Activated T-helper 17 cell treated with anti-CD3 and anti-CD28 coated beads, Interleukin-2, amount 50 U/mL, for 72 hours (primary cell): ENCODE results near the gene MBOAT2. TPM values are rescaled to one million over a fixed set of nuclear protein-coding genes. Genes with fewer than 3 reads are reported as not detected.
A peak's percentile ranks its signal among the peaks of the same experiment; 100 is the strongest.

Experiments used
- ATAC-seq: fragments of 150-1000 bp; cut with Tn5 transposase; replicated peaks from 2 replicates; pipeline ENCODE4 v1.10.0; 2021; ENCODE audit warnings: mild to moderate bottlenecking, moderate library complexity
- H3K27ac Mint-ChIP-seq: one replicate; pipeline ENCODE4 v1.8.0; 2022; ENCODE audit warnings: mixed read lengths
- H3K27me3 Mint-ChIP-seq: one replicate; pipeline ENCODE4 v1.8.0; 2022; ENCODE audit warnings: mixed read lengths
- H3K36me3 Mint-ChIP-seq: one replicate; pipeline ENCODE4 v1.8.0; 2022; ENCODE audit warnings: low read depth, mild to moderate bottlenecking, mixed read lengths
- H3K4me1 Mint-ChIP-seq: one replicate; pipeline ENCODE4 v1.8.0; 2022; ENCODE audit warnings: mixed read lengths
- H3K4me3 Mint-ChIP-seq: one replicate; pipeline ENCODE4 v1.8.0; 2022; ENCODE audit warnings: mild to moderate bottlenecking, mixed read lengths
- H3K9me3 Mint-ChIP-seq: one replicate; pipeline ENCODE4 v1.8.0; 2022; ENCODE audit warnings: mixed read lengths
- total RNA-seq, 2 donors: library from RNA; stranded (reverse); gene quantifications; one replicate each; pipeline ENCODE4 v1.2.3, GENCODE V29; 2022

The MBOAT2 gene
- total RNA-seq, 2 donors from 2014 or later = 3.4 to 6.3 TPM

DNA sequence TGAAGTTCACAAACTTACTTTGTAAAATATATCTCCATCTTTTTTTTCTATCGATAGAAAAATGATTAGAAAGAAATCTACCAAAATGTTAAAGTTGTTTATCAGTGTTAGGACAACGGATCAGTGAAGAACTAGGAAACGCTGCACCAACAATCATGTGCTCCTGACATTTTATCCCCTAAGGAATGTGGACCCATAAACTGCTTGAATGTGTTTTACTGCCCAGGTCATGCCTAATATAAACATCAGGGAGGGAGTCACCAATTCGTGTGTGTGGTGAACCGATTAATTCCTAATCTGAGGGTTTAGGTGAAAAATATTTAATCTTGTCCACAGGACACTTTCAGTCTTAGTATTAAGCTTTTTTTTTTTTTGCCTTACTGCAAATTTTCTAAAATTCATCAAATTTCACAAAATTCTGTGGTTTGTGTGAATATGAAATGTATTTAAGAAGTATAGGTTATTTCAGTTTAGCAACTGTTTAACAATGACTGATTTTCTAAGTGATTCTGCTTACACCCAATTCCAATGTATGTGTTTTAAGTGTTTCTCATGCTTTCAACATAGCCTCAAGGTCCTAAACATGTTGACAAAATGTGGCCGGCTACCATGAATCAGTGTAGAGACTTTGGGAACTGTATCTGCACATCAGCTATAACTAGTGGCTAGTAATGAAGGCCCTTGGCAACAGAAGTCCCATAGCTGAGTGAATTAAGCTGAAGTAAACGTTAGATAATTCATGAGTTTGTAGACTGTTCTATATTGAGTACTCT, 155.0 kb downstream of the MBOAT2 start:
- Mint-ChIP-seq H3K9me3 (no peaks in the 10 kb centered on the region), H3K27ac (no peak overlapping the region), H3K4me1 (no peaks in the 10 kb centered on the region), H3K36me3 (no peaks in the 10 kb centered on the region), H3K4me3 (no peak overlapping the region), H3K27me3 (peaks cover 29% of the 10 kb centered on the region)
- no peak for ATAC-seq

- Mint-ChIP-seq H3K27ac (no peak overlapping the region), H3K36me3 (no peaks in the 10 kb centered on the region), H3K27me3 (peaks cover 29% of the 10 kb centered on the region), H3K4me3 (no peak overlapping the region), H3K9me3 (no peaks in the 10 kb centered on the region), H3K4me1 (no peaks in the 10 kb centered on the region)
- ATAC-seq = no peak
These were observed 156.1 kb downstream of the MBOAT2 start for GRCh38 chr2:8847400-8847799.

- Mint-ChIP-seq H3K4me1 (peaks cover 7% of the 10 kb centered on the region), H3K4me3 (no peak overlapping the region), H3K27ac (no peak overlapping the region), H3K9me3 (no peaks in the 10 kb centered on the region), H3K27me3 (peaks cover 28% of the 10 kb centered on the region), H3K36me3 (no peaks in the 10 kb centered on the region)
- ATAC-seq = no peak
These were observed 161.6 kb downstream of the MBOAT2 start for GRCh38 chr2:8841932-8842331.

DNA sequence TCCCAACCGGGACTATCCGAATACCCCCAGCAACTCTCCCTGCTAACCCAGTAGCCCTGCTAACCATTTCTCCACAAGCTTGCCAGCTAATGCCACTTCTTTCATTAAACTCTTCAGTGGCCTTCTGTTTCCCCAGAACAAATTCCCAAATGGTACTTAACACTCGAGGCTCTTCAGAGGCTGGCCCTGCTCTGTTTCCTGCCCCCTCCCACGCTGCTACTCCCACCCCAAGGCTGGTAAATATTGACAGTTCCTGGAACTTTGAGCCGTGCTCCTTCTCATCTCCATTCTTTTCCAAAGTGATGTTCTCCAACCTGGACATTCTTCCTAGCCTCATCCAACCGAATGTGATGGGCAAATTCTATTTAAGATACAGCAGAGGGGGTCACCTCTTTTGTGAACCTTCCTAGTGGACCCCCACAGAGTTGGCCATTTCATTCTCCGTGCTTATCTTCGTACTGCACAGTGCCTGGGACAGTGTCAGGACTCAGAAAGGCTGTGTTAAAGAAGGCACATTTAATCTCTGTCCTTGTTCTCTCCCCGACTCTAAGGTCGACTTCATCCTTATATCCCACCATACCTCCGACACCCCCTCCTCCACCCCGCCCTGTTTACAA, 162.9 kb downstream of the MBOAT2 start:
- Mint-ChIP-seq H3K36me3 (no peaks in the 10 kb centered on the region), H3K4me1 (peaks cover 12% of the 10 kb centered on the region), H3K27ac (no peak overlapping the region), H3K9me3 (no peaks in the 10 kb centered on the region), H3K4me3 (no peak overlapping the region), H3K27me3 (peaks cover 16% of the 10 kb centered on the region)
- no peak for ATAC-seq

DNA sequence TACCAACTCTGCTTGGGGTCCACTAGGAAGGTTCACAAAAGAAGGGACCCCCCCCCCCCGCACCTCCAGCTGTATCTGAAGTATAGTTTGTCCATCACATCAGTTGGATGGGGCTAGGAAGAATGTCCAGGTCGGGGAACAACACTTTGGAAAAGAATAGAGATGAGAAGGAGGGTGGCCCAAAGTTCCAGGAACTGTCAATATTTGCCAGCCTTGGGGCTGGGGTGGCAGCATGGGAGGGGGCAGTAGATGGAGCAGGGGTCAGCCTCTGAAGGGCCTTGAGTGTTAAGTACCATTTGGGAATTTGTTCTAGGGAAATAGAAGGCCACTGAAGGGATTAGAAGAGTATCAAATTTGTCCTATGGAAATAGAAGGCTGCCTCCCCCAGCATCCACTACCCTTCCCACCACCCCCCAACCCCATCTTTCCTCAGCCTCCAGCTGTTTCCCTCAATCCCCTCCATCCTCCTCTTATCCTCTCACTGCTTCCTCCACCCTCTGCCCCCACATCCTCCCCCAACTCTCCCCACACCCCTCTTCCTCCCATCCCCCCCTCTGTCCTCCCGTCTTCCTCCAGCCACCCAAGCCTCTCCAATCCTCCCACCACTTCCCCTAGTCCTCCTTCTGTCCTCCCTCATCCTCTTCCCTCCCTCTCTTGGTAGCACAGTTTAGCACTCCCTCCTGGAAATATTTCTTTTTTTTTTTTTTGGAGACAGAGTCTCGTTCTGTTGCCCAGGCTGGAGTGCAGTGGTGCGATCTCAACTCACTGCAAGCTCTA, 164.1 kb downstream of the MBOAT2 start:
- Mint-ChIP-seq H3K9me3 (no peaks in the 10 kb centered on the region), H3K4me1 (peaks cover 22% of the 10 kb centered on the region), H3K27me3 (peaks cover 6% of the 10 kb centered on the region), H3K4me3 (no peak overlapping the region), H3K36me3 (no peaks in the 10 kb centered on the region), H3K27ac (no peak overlapping the region)
- ATAC-seq = no peak

- no peaks in the 10 kb centered on the region for H3K9me3 Mint-ChIP-seq
- no peaks in the 10 kb centered on the region for H3K36me3 Mint-ChIP-seq
- peaks cover 6% of the 10 kb centered on the region for H3K27me3 Mint-ChIP-seq
- H3K4me3 Mint-ChIP-seq = peak overlapping the region; percentile 97
- no peak for ATAC-seq
- peak overlapping the region; percentile 98 for H3K27ac Mint-ChIP-seq
- H3K4me1 Mint-ChIP-seq = peaks cover 34% of the 10 kb centered on the region
These were observed 165.7 kb downstream of the MBOAT2 start for GRCh38 chr2:8837795-8838140.

DNA sequence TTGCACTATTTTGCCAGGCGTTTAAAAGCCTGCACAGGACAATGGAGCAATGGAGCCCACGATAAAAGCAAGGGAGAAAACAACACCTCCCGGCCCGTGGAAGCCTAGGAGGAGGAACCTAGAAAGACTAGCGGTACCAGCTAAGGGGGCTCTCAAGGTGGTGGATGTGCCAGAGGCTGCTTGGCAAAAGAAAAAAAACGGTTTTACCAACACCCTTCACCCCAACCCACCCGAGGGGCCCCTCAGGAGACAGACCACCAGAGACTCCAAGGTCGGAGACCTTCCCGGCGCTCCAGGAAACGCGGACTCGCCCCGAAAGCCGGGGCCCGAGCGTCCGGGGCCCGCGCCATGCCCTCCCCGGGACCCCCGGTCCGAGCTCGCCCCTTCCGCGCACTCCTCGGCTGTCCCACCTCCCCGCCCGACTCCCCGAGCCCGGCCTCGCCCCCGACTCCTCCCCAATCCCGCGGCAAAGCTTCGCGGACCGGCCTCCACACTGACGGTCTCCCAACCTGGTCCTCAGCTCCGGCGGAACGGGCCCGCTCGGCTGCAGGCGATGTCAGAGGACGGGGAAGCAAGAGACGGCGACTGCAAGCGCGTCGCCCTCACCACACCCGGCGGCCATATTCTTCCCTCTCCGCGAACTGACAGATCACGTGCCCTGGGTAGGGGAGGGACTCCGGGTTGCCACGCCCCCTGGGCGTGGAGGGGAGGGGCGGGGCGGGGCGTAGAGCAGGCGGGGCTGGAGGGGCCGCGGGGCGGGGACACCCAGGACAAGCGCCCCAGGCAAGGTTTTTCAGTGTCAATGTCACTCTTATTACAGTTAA, 166.3 kb downstream of the MBOAT2 start, which contains the start of gene KIDINS220:
Gene KIDINS220 (minus strand): TSS at position 643 of the 824 bp plus-strand sequence. CDS start 10,520 bp downstream, outside the sequence.
- Mint-ChIP-seq H3K36me3 (no peaks in the 10 kb centered on the region), H3K27ac (peak within 1 kb of the TSS; percentile 98), H3K27me3 (peaks cover 6% of the 10 kb centered on the region), H3K4me3 (peak within 1 kb of the TSS; percentile 97), H3K4me1 (peaks cover 38% of the 10 kb centered on the region), H3K9me3 (no peaks in the 10 kb centered on the region)
- ATAC-seq = peak; percentile 99

GRCh38 chr2:8835279-8835678, 168.2 kb downstream of the MBOAT2 start:
- Mint-ChIP-seq H3K9me3 (no peaks in the 10 kb centered on the region), H3K36me3 (no peaks in the 10 kb centered on the region), H3K4me1 (peaks cover 48% of the 10 kb centered on the region), H3K4me3 (peak overlapping the region; percentile 97), H3K27ac (no peak overlapping the region), H3K27me3 (peaks cover under 1% of the 10 kb centered on the region)
- no peak for ATAC-seq

DNA sequence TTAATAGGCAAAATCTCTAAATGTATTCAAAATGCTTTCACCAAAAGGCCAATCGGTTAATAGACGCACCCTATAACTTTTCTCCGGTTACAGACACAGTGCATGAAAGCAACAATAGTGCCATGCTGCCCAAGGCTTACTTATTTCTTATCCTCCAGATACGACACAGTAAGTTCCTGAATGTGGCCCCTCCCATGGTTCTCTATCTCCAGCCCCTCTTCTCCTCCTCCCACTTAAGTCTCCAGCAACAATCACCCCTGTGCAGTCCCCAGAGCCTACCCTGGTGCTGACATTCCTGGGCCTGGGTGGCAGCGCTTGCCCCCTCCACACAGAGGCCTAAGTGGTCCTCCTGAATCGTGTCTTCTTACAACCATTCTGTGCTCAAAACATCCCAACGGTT, 169.6 kb downstream of the MBOAT2 start:
- no peak overlapping the region for H3K27ac Mint-ChIP-seq
- no peak overlapping the region for H3K4me3 Mint-ChIP-seq
- peaks cover 49% of the 10 kb centered on the region for H3K4me1 Mint-ChIP-seq
- no peaks in the 10 kb centered on the region for H3K9me3 Mint-ChIP-seq
- no peaks in the 10 kb centered on the region for H3K36me3 Mint-ChIP-seq
- no peak for ATAC-seq
- H3K27me3 Mint-ChIP-seq = no peaks in the 10 kb centered on the region

DNA sequence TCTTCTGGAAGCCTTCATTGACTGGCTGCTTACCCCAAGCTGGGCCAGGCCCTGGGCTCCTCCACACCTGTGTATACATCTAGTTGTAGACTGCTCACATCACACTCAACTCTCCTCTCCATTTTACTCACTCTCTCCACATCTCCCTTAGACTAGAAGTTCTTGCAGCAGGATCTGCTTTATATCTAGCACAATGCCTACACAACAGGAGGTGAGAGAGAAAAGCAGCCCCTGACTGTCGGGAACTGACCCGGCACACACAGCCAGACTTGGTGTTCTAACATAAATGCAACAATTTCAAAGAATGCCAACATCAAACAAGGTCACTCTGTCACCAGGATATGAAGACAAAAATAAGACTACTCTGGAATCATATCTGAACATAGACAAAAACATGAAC, 172.0 kb downstream of the MBOAT2 start:
- no peak for ATAC-seq
- H3K27me3 Mint-ChIP-seq = no peaks in the 10 kb centered on the region
- peaks cover 61% of the 10 kb centered on the region for H3K4me1 Mint-ChIP-seq
- H3K4me3 Mint-ChIP-seq = no peak overlapping the region
- peaks cover 15% of the 10 kb centered on the region for H3K36me3 Mint-ChIP-seq
- peak overlapping the region; percentile 74 for H3K27ac Mint-ChIP-seq
- no peaks in the 10 kb centered on the region for H3K9me3 Mint-ChIP-seq

DNA sequence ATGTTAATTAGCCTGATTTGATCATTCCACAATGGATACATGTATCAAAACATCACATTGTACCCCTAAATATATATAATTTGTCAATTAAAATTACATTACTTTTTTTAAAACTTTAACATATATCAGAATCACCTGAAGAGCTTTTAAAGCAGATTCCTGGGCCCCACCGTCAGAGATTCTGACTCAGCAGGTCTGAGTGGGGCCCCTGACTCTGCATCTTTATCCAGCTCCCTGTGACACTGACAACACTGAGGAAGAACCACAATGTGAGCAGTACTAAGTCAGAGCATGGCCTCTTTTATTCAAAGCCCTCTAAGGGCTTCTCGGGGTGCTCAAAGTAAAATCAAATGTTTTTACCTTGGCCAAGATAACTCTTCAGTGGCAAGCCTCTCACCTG, 175.8 kb downstream of the MBOAT2 start:
- Mint-ChIP-seq H3K9me3 (no peaks in the 10 kb centered on the region), H3K27ac (no peak overlapping the region), H3K4me3 (no peak overlapping the region), H3K27me3 (no peaks in the 10 kb centered on the region), H3K36me3 (peaks cover 39% of the 10 kb centered on the region), H3K4me1 (peaks cover 34% of the 10 kb centered on the region)
- no peak for ATAC-seq

GRCh38 chr2:8822218-8822617, 181.3 kb downstream of the MBOAT2 start:
- ATAC-seq = no peak
- Mint-ChIP-seq H3K4me3 (no peak overlapping the region), H3K27ac (no peak overlapping the region), H3K4me1 (peaks cover 2% of the 10 kb centered on the region), H3K27me3 (no peaks in the 10 kb centered on the region), H3K9me3 (no peaks in the 10 kb centered on the region), H3K36me3 (peaks cover 50% of the 10 kb centered on the region)

DNA sequence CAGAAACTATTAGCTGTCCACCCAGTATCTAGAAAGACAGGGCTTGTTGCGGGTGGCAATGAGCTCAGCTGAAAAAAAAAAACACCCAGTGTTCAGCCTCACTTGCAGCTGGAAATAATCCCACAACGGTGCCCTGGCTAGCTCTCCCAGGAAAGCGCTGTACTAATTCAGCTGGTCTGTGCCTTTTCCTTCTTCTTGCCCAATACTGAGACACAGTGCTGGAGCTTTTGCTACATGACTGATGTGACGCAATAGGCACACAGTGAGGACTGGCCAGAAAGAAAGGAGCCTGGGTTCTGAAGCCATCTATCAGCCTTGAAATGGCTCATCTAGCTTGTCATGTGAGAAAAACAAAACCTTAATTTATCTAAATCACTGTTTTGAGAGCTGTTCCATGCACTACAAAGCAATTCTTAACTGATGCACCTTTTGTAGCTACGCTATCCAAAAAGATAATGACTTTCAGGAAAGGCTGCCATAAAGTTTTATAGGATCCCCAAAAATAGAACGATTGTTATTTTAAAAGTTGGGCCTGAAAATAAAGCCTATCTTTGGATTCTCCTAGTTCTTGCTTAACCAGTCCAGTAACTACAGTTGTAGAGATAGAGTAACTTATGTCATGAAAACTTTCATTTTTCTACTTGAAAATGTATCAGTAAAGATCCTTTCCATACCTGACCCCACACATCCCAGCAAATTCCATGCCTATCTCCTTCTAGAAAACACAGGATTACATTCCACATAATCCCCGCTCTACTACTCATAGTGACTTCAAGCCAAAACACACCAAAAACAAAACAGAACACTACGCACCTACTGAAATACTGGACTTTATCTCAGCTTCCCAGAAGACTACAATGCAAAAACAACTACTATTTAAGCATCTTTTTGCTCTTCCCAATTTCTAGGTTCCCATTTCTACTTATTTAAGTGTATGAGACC, 181.9 kb downstream of the MBOAT2 start:
- peaks cover 49% of the 10 kb centered on the region for H3K36me3 Mint-ChIP-seq
- H3K9me3 Mint-ChIP-seq = no peaks in the 10 kb centered on the region
- no peak overlapping the region for H3K27ac Mint-ChIP-seq
- H3K4me3 Mint-ChIP-seq = no peak overlapping the region
- ATAC-seq = no peak
- H3K4me1 Mint-ChIP-seq = no peaks in the 10 kb centered on the region
- H3K27me3 Mint-ChIP-seq = no peaks in the 10 kb centered on the region
